ENCODE results near the gene SRD5A3.

GRCh38 chr4:55355555-55355954, 9.5 kb downstream of the SRD5A3 start:
- TF ChIP-seq, protein P1, sequence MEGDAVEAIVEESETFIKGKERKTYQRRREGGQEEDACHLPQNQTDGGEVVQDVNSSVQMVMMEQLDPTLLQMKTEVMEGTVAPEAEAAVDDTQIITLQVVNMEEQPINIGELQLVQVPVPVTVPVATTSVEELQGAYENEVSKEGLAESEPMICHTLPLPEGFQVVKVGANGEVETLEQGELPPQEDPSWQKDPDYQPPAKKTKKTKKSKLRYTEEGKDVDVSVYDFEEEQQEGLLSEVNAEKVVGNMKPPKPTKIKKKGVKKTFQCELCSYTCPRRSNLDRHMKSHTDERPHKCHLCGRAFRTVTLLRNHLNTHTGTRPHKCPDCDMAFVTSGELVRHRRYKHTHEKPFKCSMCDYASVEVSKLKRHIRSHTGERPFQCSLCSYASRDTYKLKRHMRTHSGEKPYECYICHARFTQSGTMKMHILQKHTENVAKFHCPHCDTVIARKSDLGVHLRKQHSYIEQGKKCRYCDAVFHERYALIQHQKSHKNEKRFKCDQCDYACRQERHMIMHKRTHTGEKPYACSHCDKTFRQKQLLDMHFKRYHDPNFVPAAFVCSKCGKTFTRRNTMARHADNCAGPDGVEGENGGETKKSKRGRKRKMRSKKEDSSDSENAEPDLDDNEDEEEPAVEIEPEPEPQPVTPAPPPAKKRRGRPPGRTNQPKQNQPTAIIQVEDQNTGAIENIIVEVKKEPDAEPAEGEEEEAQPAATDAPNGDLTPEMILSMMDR (IDR thresholded peaks at IDR 0.05; ENCODE audit: low read depth, low read length, poor library complexity, severe bottlenecking), result no peak
- TF ChIP-seq EZH2phosphoT487 (IDR thresholded peaks at IDR 0.05; ENCODE audit: borderline replicate concordance, low read length), result no peak

All from DOHH2 (cell line).